ENCODE results near the gene CRYBG1. TPM values are rescaled to one million over a fixed set of nuclear protein-coding genes. Genes with fewer than 3 reads are reported as not detected.
"Not testable (repeated sequence)": the region's sequence is repeated elsewhere in the genome, so short reads cannot be mapped to it uniquely, and the experiment has no call there.

CRYBG1 gene
- total RNA-seq, 1 donor: 105 TPM

DNA sequence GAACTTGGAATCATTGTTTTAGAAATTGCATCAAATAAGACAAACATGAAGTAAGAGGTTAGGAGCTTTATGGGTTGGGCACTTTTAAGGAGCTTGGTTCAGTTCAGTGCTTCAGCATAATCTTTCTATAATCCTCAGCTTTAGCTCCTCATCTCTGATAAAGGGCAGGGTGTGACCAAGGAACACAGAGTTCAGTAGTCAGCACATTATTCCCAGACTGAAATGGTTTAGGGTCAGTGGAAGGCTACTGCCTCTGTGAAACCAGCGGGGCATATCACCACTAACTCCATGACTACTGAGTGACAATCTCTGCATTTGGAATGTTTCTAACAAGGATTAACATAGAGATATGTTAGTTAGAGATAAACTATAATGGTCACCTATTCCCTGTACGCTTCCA, 36.9 kb downstream of the CRYBG1 start:
- TF ChIP-seq, protein P1, sequence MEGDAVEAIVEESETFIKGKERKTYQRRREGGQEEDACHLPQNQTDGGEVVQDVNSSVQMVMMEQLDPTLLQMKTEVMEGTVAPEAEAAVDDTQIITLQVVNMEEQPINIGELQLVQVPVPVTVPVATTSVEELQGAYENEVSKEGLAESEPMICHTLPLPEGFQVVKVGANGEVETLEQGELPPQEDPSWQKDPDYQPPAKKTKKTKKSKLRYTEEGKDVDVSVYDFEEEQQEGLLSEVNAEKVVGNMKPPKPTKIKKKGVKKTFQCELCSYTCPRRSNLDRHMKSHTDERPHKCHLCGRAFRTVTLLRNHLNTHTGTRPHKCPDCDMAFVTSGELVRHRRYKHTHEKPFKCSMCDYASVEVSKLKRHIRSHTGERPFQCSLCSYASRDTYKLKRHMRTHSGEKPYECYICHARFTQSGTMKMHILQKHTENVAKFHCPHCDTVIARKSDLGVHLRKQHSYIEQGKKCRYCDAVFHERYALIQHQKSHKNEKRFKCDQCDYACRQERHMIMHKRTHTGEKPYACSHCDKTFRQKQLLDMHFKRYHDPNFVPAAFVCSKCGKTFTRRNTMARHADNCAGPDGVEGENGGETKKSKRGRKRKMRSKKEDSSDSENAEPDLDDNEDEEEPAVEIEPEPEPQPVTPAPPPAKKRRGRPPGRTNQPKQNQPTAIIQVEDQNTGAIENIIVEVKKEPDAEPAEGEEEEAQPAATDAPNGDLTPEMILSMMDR (IDR thresholded peaks at IDR 0.05; ENCODE audit: insufficient read depth, low read length): no peak
- DNase-seq (ENCODE audit: low read depth): no peak

DNA sequence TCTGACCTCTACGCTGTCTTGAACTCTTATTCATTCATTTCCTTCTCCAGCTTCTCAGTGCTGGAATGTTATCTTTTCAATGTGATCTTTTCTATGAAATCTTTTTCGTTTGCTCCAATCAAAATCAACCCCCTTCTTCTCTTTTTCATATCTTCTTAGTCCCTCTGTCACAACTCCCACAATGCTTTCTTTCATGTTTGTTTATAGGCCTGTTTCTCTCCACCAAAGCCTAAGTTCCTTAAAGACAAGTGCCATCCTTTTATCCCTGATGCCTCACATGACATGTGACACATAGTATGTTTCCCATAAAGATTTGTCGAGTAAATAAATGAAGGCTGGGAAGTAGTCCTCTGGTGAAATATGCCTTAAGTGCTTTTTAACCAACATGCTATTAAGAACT, 38.1 kb downstream of the CRYBG1 start:
- no peak overlapping the region for H3K4me3 ChIP-seq (ENCODE audit: low read depth, low read length)
- no peak for DNase-seq (ENCODE audit: low read depth)
- TF ChIP-seq, protein P1 (IDR thresholded peaks at IDR 0.05; ENCODE audit: insufficient read depth, low read length): no peak

More for the DNA sequence above, 36.9 kb downstream of the CRYBG1 start:
- no peak overlapping the region for H3K4me3 ChIP-seq (ENCODE audit: low read depth, low read length)

DNA sequence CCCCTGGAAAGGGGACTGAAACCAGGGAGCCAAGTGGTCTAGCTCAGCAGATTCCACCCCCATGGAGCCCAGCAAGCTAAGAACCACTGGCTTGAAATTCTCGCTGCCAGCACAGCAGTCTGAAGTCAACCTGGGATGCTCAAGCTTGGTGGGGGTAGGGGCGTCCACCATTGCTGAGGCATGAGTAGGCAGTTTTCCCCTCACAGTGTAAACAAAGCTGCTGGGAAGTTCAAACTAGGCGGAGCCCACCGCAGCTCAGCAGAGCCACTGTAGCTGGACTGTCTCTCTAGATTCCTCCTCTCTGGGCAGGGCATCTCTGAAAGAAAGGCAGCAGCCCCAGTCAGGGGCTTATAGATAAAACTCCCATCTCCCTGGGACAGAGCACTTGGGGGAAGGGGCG, 44.5 kb downstream of the CRYBG1 start:
- H3K4me3 ChIP-seq (ENCODE audit: low read depth, low read length); DNase-seq (ENCODE audit: low read depth): not testable (repeated sequence)

DNA sequence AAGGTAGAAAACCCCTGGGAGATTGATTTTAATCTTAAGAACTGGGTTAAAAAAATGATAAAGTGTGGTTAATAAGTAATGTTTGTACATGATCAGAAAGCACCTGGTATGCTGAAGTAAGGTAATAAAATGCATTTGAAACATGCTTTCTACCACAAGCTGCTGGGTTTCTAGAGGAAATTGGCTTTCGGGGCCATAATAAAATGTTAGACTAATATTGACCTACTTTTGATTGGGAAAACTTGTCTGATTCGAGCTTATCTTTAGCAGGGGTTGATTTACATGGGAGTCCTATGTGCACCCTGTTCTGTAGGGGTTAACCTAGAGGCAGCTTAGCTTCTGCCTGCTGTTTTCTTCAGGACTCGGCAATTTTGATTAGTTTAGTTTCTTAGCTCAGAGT, 50.5 kb downstream of the CRYBG1 start:
- H3K4me3 ChIP-seq (ENCODE audit: low read depth, low read length): no peak overlapping the region
- DNase-seq (ENCODE audit: low read depth): no peak
- TF ChIP-seq, protein P1 (IDR thresholded peaks at IDR 0.05; ENCODE audit: insufficient read depth, low read length): no peak

DNA sequence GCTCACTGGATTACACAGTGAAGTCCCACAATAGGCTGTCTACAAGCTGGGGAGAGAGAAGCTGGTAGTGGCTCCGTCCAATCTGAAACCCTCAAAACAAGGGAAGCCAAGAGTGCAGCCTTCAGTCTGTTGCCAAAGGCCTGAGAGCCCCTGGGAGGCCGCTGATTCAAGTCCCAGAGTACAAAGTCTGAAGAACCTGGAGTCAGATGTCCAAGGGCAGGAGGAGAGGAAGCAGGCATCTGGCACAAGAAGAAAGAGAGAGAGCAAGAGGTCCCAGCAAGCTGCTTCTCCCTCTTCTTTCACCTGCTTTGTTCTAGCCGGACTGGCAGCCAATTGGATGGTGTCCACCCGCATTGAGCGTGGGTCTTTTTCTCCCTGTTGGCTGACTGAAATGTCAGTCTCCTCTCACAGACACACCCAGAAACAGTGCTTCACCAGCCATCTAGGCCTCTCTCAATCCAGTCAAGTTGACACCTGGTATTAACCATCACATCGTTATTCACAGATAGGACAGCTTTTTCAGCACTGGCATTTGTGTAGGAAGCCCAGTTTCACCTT, 51.2 kb downstream of the CRYBG1 start:
- no peak overlapping the region for H3K4me3 ChIP-seq (ENCODE audit: low read depth, low read length)
- TF ChIP-seq, protein P1 (IDR thresholded peaks at IDR 0.05; ENCODE audit: insufficient read depth, low read length): no peak
- no peak for DNase-seq (ENCODE audit: low read depth)

DNA sequence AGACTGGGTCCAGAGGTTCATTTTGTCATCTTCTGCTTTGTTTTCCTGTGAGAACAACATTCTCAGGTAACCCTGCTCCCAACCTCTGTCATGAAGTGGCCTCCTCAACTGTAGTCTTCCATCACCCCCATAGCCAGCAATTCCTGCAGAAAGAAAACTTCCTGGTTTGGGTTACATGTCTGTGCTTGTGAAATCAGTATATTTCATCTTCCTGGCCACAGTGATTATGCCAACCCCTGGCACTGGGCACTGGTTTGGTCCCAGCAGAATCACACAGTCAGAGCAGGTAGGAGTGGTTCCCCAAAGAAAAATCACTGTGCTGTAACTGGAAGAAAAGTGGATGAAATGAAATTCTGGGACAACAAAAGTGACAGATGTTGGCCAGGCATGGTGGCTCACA, 52.5 kb downstream of the CRYBG1 start:
- TF ChIP-seq, protein P1 (IDR thresholded peaks at IDR 0.05; ENCODE audit: insufficient read depth, low read length): no peak
- DNase-seq (ENCODE audit: low read depth): no peak
- no peak overlapping the region for H3K4me3 ChIP-seq (ENCODE audit: low read depth, low read length)

DNA sequence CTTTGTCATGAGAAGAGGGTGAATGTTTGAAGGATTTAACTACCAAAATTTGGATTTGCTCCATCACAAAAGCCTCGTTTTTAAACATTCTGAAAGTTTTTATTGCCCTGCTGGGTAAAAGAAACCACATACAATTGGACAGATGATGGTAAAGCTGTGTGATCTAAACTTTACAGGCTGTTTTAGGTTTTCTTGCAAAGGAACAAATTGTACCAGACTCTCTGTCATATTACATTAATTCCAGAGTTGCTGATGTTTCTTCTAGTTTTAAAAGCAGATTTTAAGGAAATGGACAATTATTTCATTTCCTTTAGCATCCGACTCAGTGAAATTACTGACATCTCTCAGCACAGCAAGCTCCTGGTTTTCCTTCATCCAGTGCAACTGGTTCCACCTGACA, 53.2 kb downstream of the CRYBG1 start:
- TF ChIP-seq, protein P1 (IDR thresholded peaks at IDR 0.05; ENCODE audit: insufficient read depth, low read length): no peak
- DNase-seq (ENCODE audit: low read depth): no peak
- H3K4me3 ChIP-seq (ENCODE audit: low read depth, low read length): no peak overlapping the region

All from fibroblast of the aortic adventitia (primary cell).